ENCODE data around the gene SPDYE3.
"Not testable (repeated sequence)": the region's sequence is repeated elsewhere in the genome, so short reads cannot be mapped to it uniquely, and the experiment has no call there.

Gene SPDYE3

GRCh38 chr7:100271716-100272537 is 35.6 kb upstream of the SPDYE3 start:
- H3K27ac ChIP-seq: peak overlapping the region; percentile 69
- TF ChIP-seq, protein P1, sequence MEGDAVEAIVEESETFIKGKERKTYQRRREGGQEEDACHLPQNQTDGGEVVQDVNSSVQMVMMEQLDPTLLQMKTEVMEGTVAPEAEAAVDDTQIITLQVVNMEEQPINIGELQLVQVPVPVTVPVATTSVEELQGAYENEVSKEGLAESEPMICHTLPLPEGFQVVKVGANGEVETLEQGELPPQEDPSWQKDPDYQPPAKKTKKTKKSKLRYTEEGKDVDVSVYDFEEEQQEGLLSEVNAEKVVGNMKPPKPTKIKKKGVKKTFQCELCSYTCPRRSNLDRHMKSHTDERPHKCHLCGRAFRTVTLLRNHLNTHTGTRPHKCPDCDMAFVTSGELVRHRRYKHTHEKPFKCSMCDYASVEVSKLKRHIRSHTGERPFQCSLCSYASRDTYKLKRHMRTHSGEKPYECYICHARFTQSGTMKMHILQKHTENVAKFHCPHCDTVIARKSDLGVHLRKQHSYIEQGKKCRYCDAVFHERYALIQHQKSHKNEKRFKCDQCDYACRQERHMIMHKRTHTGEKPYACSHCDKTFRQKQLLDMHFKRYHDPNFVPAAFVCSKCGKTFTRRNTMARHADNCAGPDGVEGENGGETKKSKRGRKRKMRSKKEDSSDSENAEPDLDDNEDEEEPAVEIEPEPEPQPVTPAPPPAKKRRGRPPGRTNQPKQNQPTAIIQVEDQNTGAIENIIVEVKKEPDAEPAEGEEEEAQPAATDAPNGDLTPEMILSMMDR (IDR thresholded peaks at IDR 0.05): peak; percentile 62
- TF ChIP-seq ZFX (IDR thresholded peaks at IDR 0.05; ENCODE audit: borderline replicate concordance): no peak

- H3K27ac ChIP-seq: peak overlapping the region; percentile 69
- TF ChIP-seq, protein P1 (IDR thresholded peaks at IDR 0.05): 0 out of 2 replicates have a peak, but pooled peaks have one; percentile 30
These were observed 35.0 kb upstream of the SPDYE3 start for GRCh38 chr7:100272538-100272902.

GRCh38 chr7:100275120-100275519 is 32.4 kb upstream of the SPDYE3 start:
- no peak overlapping the region for H3K27ac ChIP-seq
- no peak for TF ChIP-seq ZFX (IDR thresholded peaks at IDR 0.05; ENCODE audit: borderline replicate concordance)
- TF ChIP-seq, protein P1 (IDR thresholded peaks at IDR 0.05): no peak

DNA sequence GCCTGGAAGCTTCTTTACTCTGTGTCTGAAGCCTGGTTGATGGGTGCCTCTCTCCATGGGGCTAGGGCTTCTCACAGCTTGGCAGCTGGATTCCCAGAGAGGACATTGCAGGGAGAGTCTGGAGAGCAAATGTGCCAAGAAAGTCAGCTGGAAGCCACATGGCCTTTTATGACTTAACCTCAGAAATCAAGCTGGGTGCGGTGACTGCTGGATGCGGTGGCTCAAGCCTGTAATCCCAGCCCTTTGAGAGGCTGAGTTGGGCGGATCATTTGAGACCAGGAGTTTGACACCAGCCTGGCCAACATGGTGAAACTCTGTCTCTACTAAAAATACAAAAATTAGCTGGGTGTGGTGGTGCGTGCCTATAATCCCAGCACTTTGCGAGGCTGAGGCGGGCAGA is 31.4 kb upstream of the SPDYE3 start:
- H3K27ac ChIP-seq: not testable (repeated sequence)

DNA sequence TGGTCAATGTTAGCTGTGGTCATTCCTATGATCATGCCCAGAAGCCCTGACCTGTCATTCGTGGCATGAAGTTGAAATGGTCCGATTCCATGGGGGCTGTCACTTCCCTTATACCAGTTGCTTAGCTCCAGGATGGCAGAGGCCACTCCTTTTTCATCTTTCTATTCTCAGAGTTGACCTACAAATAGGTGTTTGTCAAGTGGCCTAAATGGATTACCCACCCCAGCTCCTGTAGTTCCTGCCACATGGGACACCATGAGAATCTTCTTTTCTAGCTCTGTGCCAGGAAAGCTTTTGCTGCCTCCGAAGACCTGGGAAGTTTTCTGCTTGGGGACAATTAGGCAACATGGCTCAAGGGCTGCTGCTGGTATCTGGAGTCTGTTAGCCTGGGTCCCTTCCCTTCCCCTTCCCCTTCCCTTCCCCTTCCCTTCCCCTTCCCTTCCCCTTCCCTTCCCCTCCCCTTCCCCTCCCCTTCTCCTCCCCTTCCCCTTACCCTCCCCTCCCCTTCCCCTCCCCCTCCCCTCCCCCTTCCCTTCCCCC is 25.4 kb upstream of the SPDYE3 start:
- not testable (repeated sequence) for H3K27ac ChIP-seq

GRCh38 chr7:100283147-100283546 is 24.4 kb upstream of the SPDYE3 start:
- not testable (repeated sequence) for H3K27ac ChIP-seq

DNA sequence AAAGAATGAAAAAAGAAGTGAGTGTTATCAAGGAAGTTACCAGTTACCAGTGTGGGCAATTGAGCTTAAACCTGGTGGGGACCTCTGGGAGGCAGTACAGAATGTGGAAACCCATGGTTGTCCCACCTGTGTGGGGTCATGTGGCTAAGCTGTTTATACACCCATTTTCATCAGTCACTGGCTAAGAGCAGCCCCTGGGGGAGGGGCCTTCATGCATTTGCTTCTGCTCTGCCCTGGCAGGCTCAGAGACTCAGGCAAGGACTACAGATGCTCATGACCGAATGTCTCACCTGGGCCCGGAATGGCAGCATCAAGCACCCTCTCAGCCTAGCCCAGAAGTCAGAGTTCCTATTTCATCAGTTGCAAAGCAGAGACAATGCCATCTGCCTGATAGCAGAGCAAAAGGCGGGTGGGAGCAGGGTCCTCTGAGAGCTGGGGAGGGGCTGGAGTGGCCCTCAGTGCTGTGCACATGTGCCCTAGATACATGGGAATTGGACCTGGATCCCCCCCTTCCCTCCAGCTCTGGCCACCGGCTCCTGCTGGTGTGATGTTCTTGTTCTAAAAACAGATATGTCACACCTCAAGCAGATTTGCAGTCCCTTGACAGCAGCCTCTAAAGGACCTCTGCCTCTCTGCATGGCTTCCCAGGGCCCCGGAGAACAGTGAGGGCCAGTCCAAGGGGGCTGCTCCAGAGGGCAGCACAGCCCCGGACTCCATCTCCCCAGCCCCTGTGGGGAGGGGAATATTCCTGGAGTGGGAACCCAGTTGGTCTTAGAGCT is 20.1 kb upstream of the SPDYE3 start:
- H3K27ac ChIP-seq: not testable (repeated sequence)

- H3K27ac ChIP-seq: not testable (repeated sequence)
These were observed 19.2 kb upstream of the SPDYE3 start for GRCh38 chr7:100288258-100288657.

GRCh38 chr7:100292162-100292561 is 15.3 kb upstream of the SPDYE3 start:
- H3K27ac ChIP-seq: not testable (repeated sequence)

- not testable (repeated sequence) for H3K27ac ChIP-seq
These were observed 12.2 kb upstream of the SPDYE3 start for GRCh38 chr7:100295269-100295668.

DNA sequence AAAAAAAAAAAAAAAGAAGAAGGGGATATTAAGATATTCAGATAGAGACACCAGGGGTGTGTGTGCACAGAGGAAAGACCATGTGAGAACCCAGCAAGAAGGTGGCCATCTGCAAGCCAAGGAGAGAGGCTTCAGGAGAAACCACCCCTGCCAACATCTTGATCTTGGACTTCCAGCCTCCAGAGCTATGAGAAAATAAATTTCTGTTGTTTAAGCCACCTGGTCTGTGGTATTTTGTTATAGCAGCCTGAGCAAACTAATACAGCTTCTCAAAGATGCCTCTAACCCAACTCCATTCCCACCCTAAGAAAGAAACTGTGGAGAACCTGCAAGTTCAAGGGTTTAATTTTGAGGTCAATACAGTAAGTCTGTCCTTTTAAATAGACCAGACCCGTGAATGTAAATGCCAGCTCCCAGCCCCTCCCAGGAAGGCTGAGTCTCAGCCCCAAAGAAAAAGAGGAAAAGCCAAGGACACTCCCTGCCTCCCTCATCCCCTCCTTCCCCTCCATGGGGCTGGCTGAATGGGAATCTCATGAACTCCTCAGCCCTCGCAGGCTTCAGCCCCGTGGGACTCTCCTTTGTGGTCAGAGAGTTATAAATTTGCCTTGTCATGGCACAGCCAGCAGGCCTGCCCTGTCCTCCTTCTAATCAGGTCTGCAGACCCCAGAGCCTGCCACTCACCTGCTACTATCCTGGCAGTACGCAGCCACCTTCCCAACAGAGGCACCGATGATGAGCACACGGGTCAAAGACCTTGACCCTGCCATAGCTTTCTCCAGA is 9.5 kb upstream of the SPDYE3 start:
- H3K27ac ChIP-seq: not testable (repeated sequence)

- not testable (repeated sequence) for H3K27ac ChIP-seq
These were observed 8.9 kb upstream of the SPDYE3 start for GRCh38 chr7:100298632-100298895.

- not testable (repeated sequence) for H3K27ac ChIP-seq
These were observed 3.0 kb upstream of the SPDYE3 start for GRCh38 chr7:100304526-100304925.

- not testable (repeated sequence) for H3K27ac ChIP-seq
These were observed 10.8 kb downstream of the SPDYE3 start for GRCh38 chr7:100318329-100318728.

GRCh38 chr7:100321648-100322047 is 14.1 kb downstream of the SPDYE3 start:
- not testable (repeated sequence) for H3K27ac ChIP-seq

GRCh38 chr7:100324194-100324593 is 16.7 kb downstream of the SPDYE3 start:
- not testable (repeated sequence) for H3K27ac ChIP-seq

- not testable (repeated sequence) for H3K27ac ChIP-seq
These were observed 18.2 kb downstream of the SPDYE3 start for GRCh38 chr7:100325671-100326070.

Data from 22Rv1 (cell line).